GM23338 (cell line): ENCODE measurements around the gene GFPT2. TPM values are rescaled to one million over a fixed set of nuclear protein-coding genes. Genes with fewer than 3 reads are reported as not detected.

Experiments
- ATAC-seq: fragments of 200-7000 bp; cut with Tn5 transposase; 3 replicates; pipeline ENCODE4 v1.9.1; 2020
- DNase-seq: peaks from one replicate; pipeline ENCODE4 v3.0.0-alpha.2; 2015; ENCODE audit warnings: low spot score
- H2AFZ ChIP-seq: fragments of 200-600 bp; sonication (generic); 2 replicates; pipeline ENCODE4 v1.8.0; 2016; ENCODE audit warnings: antibody characterized with exemption, mild to moderate bottlenecking, moderate library complexity
- H3F3A ChIP-seq: fragments of 200-600 bp; sonication (generic); replicated peaks from 2 replicates; pipeline ENCODE4 v1.8.0; 2017; ENCODE audit warnings: antibody characterized with exemption, mixed run types, low read depth
- H3K27ac ChIP-seq: fragments of 200-600 bp; sonication (generic); 2 replicates; pipeline ENCODE4 v1.6.1; 2016; ENCODE audit warnings: low read depth
- H3K27me3 ChIP-seq: fragments of 200-600 bp; sonication (generic); 2 replicates; pipeline ENCODE4 v1.8.0; 2016; ENCODE audit warnings: mild to moderate bottlenecking, mixed run types, moderate library complexity; ENCODE audit not compliant: insufficient read depth
- H3K36me3 ChIP-seq: fragments of 200-600 bp; sonication (generic); 2 replicates; pipeline ENCODE4 v1.8.0; 2016; ENCODE audit warnings: mild to moderate bottlenecking; ENCODE audit not compliant: insufficient read depth
- H3K4me1 ChIP-seq: fragments of 200-600 bp; sonication (generic); 2 replicates; pipeline ENCODE4 v1.8.0; 2016; ENCODE audit warnings: mild to moderate bottlenecking, moderate library complexity; ENCODE audit not compliant: insufficient read depth
- H3K4me2 ChIP-seq: fragments of 200-600 bp; sonication (generic); 2 replicates; pipeline ENCODE4 v1.7.1; 2017; ENCODE audit warnings: mixed run types
- H3K4me3 ChIP-seq: fragments of 200-600 bp; sonication (generic); 2 replicates; pipeline ENCODE4 v1.6.1; 2016; ENCODE audit warnings: mixed run types
- H3K79me2 ChIP-seq: fragments of 200-600 bp; sonication (generic); replicated peaks from 2 replicates; pipeline ENCODE4 v1.8.0; 2017; ENCODE audit warnings: mild to moderate bottlenecking; ENCODE audit not compliant: insufficient read depth
- H3K9me2 ChIP-seq: fragments of 200-600 bp; sonication (generic); 2 replicates; pipeline ENCODE4 v1.8.0; 2017; ENCODE audit not compliant: insufficient read depth
- H4K20me1 ChIP-seq: fragments of 200-600 bp; sonication (generic); replicated peaks from 2 replicates; pipeline ENCODE4 v1.8.0; 2017; ENCODE audit warnings: mild to moderate bottlenecking; ENCODE audit not compliant: insufficient read depth
- H3K27ac Mint-ChIP-seq: 2 replicates; pipeline ENCODE4 v1.8.0; 2020; ENCODE audit warnings: inconsistent platforms, mild to moderate bottlenecking, moderate library complexity, mixed read lengths
- H3K27me3 Mint-ChIP-seq: 3 replicates; pipeline ENCODE4 v1.8.0; 2022; ENCODE audit warnings: low read depth, mild to moderate bottlenecking, moderate library complexity, mixed read lengths, inconsistent platforms; ENCODE audit not compliant: insufficient read depth, poor library complexity
- H3K36me3 Mint-ChIP-seq: 3 replicates; pipeline ENCODE4 v1.8.0; 2021; ENCODE audit warnings: low read depth, mild to moderate bottlenecking, inconsistent platforms, moderate library complexity, mixed read lengths
- H3K4me1 Mint-ChIP-seq: 3 replicates; pipeline ENCODE4 v1.8.0; 2020; ENCODE audit warnings: mild to moderate bottlenecking, inconsistent platforms, mixed read lengths
- H3K4me3 Mint-ChIP-seq: 3 replicates; pipeline ENCODE4 v1.8.0; 2021; ENCODE audit warnings: moderate library complexity, mild to moderate bottlenecking, inconsistent platforms, mixed read lengths
- H3K9me3 Mint-ChIP-seq: 3 replicates; pipeline ENCODE4 v1.8.0; 2020; ENCODE audit warnings: moderate library complexity, mild to moderate bottlenecking, inconsistent platforms, mixed read lengths
- CREB1 ChIP-seq: fragments of 250-450 bp; sonication (Bioruptor Pico); IDR thresholded peaks from 2 replicates; pipeline ENCODE4 v1.5.0; 2020; ENCODE audit warnings: low read depth, mild to moderate bottlenecking, moderate library complexity
- EZH2phosphoT487 ChIP-seq: fragments of 200-600 bp; sonication (generic); IDR thresholded peaks from one replicate; pipeline ENCODE4 v1.8.1; 2018; ENCODE audit warnings: antibody characterized with exemption; ENCODE audit not compliant: unreplicated experiment
- JUNB ChIP-seq: IDR thresholded peaks from one replicate; pipeline ENCODE4 v1.6.1; 2016; ENCODE audit warnings: antibody characterized with exemption; ENCODE audit not compliant: unreplicated experiment
- NANOG ChIP-seq: IDR thresholded peaks from 2 replicates; pipeline ENCODE4 v1.6.1; 2016; ENCODE audit warnings: antibody characterized with exemption, borderline replicate concordance
- STAT1 ChIP-seq: IDR thresholded peaks from one replicate; pipeline ENCODE4 v1.6.1; 2016; ENCODE audit warnings: antibody characterized with exemption; ENCODE audit not compliant: unreplicated experiment
- polyA plus RNA-seq: library from polyadenylated mRNA; unstranded; fragments of >200 nt; fragmentation: Nextera tagmentation; extraction: Ambion mirVana; gene quantifications from 2 replicates; pipeline ENCODE4 v1.2.1, GENCODE V29; 2016
- total RNA-seq: library from RNA; depleted of rRNA; stranded (reverse); fragments of >200 nt; shearing (Covaris generic); gene quantifications from 2 replicates; pipeline ENCODE4 v1.2.3, GENCODE V29; 2014
- TF ChIP-seq, protein P1 (sequence below), 2 experiments: fragments of 200-600 bp in 1 of 2; sonication (generic) in 1 of 2; conservative IDR thresholded peaks; 2 replicates each; pipeline versions ENCODE4 v1.5.1 to v1.6.1; 2016 to 2017; ENCODE audit warnings: antibody characterized with exemption in 2 of 2, low read depth in 2 of 2, mild to moderate bottlenecking in 2 of 2, moderate library complexity in 1 of 2
- TF ChIP-seq, protein P2 (sequence below): IDR thresholded peaks from one replicate; pipeline ENCODE4 v1.6.1; 2018; ENCODE audit warnings: antibody characterized with exemption; ENCODE audit not compliant: unreplicated experiment

GFPT2 gene
- total and polyA plus RNA-seq, 2 experiments from 2014 or later: 82.6 to 120 TPM

DNA sequence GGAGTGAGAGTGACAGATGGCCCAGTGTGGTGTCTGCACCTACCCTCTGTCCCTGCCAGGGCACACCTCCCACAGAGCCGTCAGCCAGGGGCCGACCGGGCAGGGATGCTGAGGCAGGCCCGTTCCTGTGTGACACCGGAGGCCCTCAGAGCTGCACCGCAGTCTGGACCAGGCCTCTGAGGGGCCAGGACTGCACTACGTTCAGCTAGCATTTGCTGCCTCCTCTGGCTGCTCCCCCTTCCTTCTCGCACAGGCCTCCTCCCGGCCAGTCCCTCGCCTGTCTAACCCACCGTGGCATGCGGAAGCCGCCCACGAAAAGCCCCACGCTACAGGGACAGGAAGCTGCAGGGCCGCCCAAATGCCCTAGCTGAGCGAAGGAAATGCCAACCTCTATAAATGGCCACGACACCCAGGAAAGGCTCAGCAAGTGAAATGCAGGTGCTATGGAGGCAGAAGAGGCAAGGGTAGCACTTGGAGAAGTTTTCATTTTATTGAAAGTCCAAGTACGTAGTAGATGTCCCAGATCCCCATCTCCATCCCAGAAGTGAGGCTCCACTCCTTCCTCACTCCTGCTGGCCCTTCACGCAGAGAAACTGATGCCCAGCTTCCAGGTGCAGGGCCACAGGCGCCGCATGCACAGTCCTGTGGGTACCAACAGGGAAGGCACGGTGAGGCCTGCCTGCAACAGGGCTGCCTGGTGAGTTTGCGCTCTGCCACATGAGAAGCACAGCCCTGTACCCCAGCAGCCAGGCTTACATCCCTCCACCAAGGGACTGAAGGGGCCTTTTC lies 99.9 kb downstream of the GFPT2 start:
- H3K36me3 Mint-ChIP-seq: peaks cover 96% of the 10 kb centered on the region
- peaks cover 76% of the 10 kb centered on the region for H3K9me3 Mint-ChIP-seq
- no peak for DNase-seq
- ATAC-seq: no peak
- no peak overlapping the region for H3K4me3 Mint-ChIP-seq
- Histone ChIP-seq H3K4me3 (no peak overlapping the region), H3F3A (no peaks in the 10 kb centered on the region), H3K79me2 (no peaks in the 10 kb centered on the region), H3K36me3 (peaks cover 38% of the 10 kb centered on the region), H3K9me2 (no peaks in the 10 kb centered on the region), H3K4me1 (no peaks in the 10 kb centered on the region), H3K4me2 (no peak overlapping the region), H3K27ac (no peak overlapping the region), H3K27me3 (no peaks in the 10 kb centered on the region), H4K20me1 (no peaks in the 10 kb centered on the region), H2AFZ (no peak overlapping the region)
- H3K27ac Mint-ChIP-seq: no peak overlapping the region
- H3K4me1 Mint-ChIP-seq: no peaks in the 10 kb centered on the region
- TF ChIP-seq EZH2phosphoT487: no peak
- TF ChIP-seq, protein P1, sequence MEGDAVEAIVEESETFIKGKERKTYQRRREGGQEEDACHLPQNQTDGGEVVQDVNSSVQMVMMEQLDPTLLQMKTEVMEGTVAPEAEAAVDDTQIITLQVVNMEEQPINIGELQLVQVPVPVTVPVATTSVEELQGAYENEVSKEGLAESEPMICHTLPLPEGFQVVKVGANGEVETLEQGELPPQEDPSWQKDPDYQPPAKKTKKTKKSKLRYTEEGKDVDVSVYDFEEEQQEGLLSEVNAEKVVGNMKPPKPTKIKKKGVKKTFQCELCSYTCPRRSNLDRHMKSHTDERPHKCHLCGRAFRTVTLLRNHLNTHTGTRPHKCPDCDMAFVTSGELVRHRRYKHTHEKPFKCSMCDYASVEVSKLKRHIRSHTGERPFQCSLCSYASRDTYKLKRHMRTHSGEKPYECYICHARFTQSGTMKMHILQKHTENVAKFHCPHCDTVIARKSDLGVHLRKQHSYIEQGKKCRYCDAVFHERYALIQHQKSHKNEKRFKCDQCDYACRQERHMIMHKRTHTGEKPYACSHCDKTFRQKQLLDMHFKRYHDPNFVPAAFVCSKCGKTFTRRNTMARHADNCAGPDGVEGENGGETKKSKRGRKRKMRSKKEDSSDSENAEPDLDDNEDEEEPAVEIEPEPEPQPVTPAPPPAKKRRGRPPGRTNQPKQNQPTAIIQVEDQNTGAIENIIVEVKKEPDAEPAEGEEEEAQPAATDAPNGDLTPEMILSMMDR (conservative IDR thresholded peaks at IDR 0.05; ENCODE audit: low read depth in 2 of 2): no peak
- no peak for TF ChIP-seq STAT1
- no peak for TF ChIP-seq CREB1 (CRISPR knock-in tag)
- no peak for TF ChIP-seq NANOG
- TF ChIP-seq, protein P2, sequence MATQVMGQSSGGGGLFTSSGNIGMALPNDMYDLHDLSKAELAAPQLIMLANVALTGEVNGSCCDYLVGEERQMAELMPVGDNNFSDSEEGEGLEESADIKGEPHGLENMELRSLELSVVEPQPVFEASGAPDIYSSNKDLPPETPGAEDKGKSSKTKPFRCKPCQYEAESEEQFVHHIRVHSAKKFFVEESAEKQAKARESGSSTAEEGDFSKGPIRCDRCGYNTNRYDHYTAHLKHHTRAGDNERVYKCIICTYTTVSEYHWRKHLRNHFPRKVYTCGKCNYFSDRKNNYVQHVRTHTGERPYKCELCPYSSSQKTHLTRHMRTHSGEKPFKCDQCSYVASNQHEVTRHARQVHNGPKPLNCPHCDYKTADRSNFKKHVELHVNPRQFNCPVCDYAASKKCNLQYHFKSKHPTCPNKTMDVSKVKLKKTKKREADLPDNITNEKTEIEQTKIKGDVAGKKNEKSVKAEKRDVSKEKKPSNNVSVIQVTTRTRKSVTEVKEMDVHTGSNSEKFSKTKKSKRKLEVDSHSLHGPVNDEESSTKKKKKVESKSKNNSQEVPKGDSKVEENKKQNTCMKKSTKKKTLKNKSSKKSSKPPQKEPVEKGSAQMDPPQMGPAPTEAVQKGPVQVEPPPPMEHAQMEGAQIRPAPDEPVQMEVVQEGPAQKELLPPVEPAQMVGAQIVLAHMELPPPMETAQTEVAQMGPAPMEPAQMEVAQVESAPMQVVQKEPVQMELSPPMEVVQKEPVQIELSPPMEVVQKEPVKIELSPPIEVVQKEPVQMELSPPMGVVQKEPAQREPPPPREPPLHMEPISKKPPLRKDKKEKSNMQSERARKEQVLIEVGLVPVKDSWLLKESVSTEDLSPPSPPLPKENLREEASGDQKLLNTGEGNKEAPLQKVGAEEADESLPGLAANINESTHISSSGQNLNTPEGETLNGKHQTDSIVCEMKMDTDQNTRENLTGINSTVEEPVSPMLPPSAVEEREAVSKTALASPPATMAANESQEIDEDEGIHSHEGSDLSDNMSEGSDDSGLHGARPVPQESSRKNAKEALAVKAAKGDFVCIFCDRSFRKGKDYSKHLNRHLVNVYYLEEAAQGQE: no peak
- no peak for TF ChIP-seq JUNB
- H3K27me3 Mint-ChIP-seq: peaks cover 4% of the 10 kb centered on the region

DNA sequence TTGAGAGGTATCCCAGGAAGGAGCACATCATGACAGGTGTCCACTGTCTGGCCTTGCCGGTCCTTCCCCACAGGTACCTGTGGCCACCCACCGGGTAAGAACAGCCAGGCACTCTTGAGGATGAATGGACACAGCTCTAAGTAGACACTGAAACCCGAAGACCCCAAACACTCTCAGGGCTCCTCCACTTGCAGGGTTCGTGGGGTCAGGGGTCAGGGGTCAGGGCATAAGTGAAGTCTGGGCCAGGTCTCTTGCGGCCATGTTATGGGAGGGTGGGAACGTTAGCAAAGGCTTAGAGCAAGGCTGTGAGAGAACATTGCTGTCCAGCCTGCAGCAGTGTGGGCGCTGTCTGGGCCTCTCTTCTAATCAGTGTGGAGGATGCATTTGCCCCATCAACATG lies 101.2 kb downstream of the GFPT2 start:
- no peak for DNase-seq
- H3K36me3 Mint-ChIP-seq: peaks cover 95% of the 10 kb centered on the region
- TF ChIP-seq, protein P2: no peak
- TF ChIP-seq NANOG (no peak), CREB1 (CRISPR knock-in tag) (no peak)

More for the DNA sequence above, 101.2 kb downstream of the GFPT2 start:
- Histone ChIP-seq H3F3A (no peaks in the 10 kb centered on the region), H3K27me3 (no peaks in the 10 kb centered on the region), H3K79me2 (no peaks in the 10 kb centered on the region), H3K27ac (no peak overlapping the region), H4K20me1 (no peaks in the 10 kb centered on the region), H3K4me2 (no peak overlapping the region), H3K4me1 (no peaks in the 10 kb centered on the region), H3K4me3 (no peak overlapping the region), H3K9me2 (no peaks in the 10 kb centered on the region), H2AFZ (no peak overlapping the region), H3K36me3 (peaks cover 25% of the 10 kb centered on the region)
- no peak for ATAC-seq
- H3K4me3 Mint-ChIP-seq: no peak overlapping the region
- H3K27ac Mint-ChIP-seq: no peak overlapping the region
- no peaks in the 10 kb centered on the region for H3K4me1 Mint-ChIP-seq
- H3K27me3 Mint-ChIP-seq: peaks cover 4% of the 10 kb centered on the region
- peaks cover 63% of the 10 kb centered on the region for H3K9me3 Mint-ChIP-seq
